NCI-H510A treated with DMSO at 0.1 percent for 48 hours (cell line): ENCODE results near the gene CRIP2.
A peak's percentile ranks its signal among the peaks of the same experiment; 100 is the strongest.

Source experiments
- DNase-seq: peaks from one replicate; lab custom pipeline; 2025; lab: John Stamatoyannopoulos, UW

The CRIP2 gene

DNA sequence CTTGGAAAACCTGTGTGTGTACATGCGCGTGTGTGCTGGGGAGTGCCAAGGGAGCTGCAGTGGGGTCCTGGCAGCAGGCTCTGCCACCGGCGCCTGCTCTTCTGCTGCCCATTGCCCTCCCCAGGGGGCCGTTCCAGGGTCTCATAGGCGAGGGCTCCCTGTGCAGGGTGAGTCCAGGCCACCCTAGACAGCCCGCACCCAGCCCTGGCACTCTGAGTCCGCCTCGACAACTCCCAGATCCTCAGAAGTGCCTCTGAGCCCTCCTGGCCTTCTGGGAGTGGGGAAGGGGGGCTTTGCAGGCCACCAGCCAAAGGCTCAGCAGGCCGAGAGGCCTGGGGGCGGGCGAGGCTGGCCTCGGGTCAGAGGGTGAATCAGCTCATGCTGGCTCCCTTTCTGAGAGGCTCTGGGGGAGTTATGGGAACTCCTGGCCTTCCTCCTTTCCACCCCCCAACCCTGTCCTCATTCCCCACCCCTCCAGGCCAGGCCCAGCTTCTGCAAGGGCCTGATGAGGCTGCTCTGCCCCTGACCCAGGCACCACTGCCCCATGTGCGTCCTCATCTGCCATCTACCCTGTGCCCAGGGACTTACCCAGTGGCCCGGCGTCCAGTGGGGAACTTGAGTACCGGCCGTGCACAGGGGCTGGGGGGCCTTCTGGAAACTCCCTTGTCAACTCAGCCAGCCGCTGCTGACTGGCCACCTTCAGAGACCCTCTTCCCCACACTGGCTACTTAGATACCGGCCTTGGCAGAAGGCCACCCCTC, 14.3 kb downstream of the CRIP2 start:
- DNase-seq: no peak

- peak; percentile 84 for DNase-seq
Observed at GRCh38 chr14:105489542-105490266, 15.1 kb downstream of the CRIP2 start.

- DNase-seq: no peak
Observed at GRCh38 chr14:105490267-105490571, 15.6 kb downstream of the CRIP2 start.

GRCh38 chr14:105490572-105491365, 16.1 kb downstream of the CRIP2 start, which contains the start of gene TEDC1:
TEDC1 (plus strand) TSS chr14:105491246; CDS start chr14:105491376, 130 bp downstream.
- peak; percentile 98 for DNase-seq

DNA sequence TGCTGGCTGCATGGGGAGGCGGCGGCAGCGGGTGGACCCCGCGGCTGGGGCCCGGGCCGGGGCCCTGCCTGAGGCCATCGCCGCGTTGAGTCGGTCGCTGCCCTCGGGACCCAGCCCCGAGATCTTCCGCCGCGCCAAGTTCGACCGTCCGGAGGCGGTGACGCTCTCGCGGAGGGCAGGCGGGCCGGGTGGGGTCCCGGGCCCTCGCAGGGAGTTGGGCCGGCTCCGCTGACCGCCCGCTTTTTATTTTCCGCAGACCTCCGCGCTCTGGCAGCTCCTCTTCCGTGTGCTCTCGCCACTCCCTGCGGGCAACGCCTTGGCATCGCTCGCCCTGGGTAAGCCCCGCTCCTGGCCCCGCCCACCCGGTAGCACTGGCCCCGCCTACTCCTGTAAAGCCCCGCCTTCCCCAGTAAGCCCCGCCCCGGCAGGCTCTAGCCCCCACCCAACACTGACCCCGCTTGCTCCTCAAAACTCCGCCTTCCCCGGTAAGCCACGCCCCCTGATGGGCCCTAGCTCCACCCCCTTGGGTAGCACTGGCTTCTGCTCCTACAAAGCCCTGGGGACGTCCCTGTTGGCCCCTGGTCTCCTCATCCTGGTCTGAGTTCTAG, 16.8 kb downstream of the CRIP2 start:
- no peak for DNase-seq

DNA sequence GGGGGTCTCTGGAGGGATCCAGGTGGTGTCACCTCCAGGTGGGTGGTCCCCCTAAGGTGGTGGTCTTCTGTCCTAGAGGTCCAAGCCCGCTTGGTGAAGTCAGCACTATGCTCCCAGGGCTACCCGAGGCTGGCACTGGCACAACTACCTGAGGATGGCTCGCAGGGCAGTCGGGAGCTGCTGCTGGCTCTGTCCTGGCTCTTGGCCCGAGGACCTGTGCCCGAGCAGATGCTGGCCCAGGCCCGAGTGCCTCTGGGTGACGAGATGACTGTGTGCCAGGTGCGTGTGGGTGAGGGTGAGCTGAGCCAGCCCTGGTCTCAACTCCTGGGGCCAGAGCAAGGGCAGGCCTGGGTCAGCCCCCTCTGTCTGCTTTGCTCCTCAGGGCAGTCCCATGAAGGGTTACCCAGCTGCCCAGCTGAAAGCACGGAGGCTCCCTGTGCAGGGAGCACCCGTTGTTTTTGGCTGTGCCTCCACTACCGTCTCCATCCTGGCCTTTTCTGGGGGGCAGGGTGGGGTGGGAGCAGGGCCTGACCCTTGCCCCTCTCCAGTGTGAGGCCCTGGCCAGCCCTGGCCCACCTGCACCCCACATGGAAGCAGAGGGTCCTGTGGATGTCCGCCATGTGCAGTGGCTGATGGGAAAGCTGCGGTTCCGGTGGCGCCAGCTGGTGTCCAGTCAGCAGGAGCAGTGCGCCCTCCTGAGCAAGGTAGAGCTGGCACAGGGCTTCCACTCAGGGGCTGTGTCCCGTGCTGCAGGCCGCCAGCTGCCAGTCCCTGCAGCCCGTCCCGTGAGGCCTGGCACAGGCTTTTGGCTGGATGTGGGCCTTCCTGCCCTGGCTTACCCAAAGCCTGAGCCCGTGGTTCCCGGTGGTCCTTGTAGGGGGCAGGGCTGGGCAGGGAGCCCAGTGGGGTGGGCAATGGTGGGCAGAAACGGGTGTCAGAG, 17.7 kb downstream of the CRIP2 start:
- no peak for DNase-seq

DNA sequence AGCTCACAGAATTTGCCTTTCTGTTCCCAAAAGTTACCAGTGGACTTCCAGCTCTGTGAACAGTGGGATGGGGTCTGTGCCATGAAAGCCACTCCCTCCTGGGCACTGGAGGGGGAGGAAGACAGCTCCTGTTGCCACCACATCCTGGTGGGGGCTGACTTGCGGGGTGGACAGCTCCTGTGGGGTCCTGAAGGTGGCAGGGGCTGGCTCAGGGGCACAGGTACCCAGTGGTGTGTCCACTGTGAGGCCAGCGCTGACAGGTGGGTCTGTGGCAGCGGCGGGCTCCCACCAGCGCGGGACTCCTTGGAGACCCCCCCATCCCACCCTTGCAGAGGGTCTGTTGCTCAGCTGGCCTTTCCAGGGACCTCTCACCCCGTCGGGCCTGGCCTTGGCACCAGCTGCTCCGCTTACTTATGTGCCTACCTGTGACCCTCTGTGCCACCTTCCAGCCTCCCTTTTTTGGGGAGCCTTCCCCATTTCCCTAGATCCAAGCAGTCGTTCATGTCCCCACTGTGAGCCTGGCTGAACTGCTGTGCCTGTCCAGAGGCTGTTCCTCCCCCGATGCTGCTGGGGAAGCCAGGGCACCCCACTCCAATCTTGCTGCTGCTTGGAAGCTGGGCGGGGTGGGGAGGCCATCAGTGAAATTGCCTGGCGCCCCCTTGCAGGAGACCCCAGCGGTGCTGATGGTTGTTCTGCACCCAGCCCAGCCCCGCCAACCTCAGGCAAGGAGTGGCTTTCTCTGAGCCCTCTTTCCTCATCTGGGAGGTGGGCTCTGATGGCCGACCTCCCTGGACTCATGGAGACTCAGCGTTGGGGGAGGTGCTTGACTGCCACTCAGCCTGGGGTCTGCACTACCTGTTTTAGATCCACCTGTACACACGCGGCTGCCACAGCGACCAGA, 18.6 kb downstream of the CRIP2 start:
- DNase-seq: no peak

GRCh38 chr14:105493921-105494605, 19.4 kb downstream of the CRIP2 start:
- DNase-seq: no peak

- no peak for DNase-seq
Observed at GRCh38 chr14:105494606-105494929, 19.9 kb downstream of the CRIP2 start.

GRCh38 chr14:105495101-105495989, 20.7 kb downstream of the CRIP2 start:
- no peak for DNase-seq

GRCh38 chr14:105495990-105496830, 21.6 kb downstream of the CRIP2 start:
- DNase-seq: no peak

GRCh38 chr14:105496831-105497591, 22.4 kb downstream of the CRIP2 start:
- no peak for DNase-seq

DNA sequence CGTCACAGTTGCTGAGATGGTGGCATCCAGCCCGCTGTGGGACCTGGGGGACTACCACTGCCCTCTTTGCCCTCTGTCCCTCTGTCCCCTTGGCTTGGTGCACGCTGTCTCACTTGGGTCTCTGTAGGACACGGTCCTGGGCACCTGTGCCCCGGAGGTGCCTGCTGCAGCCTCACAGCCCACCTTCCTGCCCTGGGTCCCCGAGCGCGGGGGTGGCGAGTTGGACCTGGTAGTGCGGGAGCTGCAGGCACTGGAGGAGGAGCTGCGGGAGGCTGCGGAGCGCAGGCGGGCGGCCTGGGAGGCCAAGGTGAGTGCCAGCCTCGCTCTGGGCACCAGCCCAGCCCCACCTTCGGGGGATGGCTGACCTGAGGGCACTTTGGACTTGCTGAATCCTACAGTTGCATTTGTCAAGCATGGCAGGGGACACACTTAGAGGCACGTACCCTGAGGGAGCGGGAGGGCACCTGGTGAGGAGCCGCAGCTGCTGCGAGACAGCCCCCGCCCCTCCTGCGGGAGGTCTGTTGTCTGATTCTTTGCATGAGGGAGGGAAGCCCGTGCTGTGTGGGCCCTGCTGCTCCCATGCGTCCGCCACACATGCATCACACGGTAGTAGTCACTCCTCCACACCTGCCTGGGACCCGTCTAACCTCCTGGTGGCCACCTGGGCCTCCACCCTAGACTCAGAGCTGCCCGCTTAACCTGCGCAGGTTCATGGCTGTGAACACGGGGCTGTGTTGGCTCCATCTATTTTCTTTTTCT, 23.2 kb downstream of the CRIP2 start:
- DNase-seq: no peak

GRCh38 chr14:105498430-105499255, 24.0 kb downstream of the CRIP2 start:
- no peak for DNase-seq
